IPS DF 6.9 (cell line): ENCODE measurements around the gene MRPS31.
"Not testable (repeated sequence)": the region's sequence is repeated elsewhere in the genome, so short reads cannot be mapped to it uniquely, and the experiment has no call there.

ENCODE experiments used
- DNase-seq: peaks from one replicate; pipeline ENCODE4 v3.0.0-alpha.2; 2013; ENCODE audit warnings: low read depth, low spot score
- H3K27ac ChIP-seq: one replicate; pipeline ENCODE4 v1.5.1; 2013; ENCODE audit warnings: low read length, control low read depth
- H3K27me3 ChIP-seq: 2 replicates; pipeline ENCODE4 v1.6.1; 2013; ENCODE audit warnings: mild to moderate bottlenecking, low read length; ENCODE audit not compliant: control insufficient read depth, insufficient read depth
- H3K36me3 ChIP-seq: 2 replicates; pipeline ENCODE4 v1.6.1; 2013; ENCODE audit warnings: low read length; ENCODE audit not compliant: control insufficient read depth, insufficient read depth
- H3K4me1 ChIP-seq: 2 replicates; pipeline ENCODE4 v1.6.1; 2013; ENCODE audit warnings: low read length; ENCODE audit not compliant: control insufficient read depth, insufficient read depth
- H3K4me3 ChIP-seq: 2 replicates; pipeline ENCODE4 v1.5.1; 2013; ENCODE audit warnings: mild to moderate bottlenecking, low read length
- H3K9me3 ChIP-seq: 2 replicates; pipeline ENCODE4 v1.6.1; 2013; ENCODE audit warnings: low read length, inconsistent platforms; ENCODE audit not compliant: control insufficient read depth, insufficient read depth
- WGBS: extraction: QIAGEN DNeasy Blood & Tissue Kit; methylation state at CpG from one replicate; pipeline ENCODE4 v1.1.7; 2013; ENCODE audit warnings: mixed read lengths, missing lambda C conversion rate; ENCODE audit not compliant: insufficient read length, insufficient coverage; 5-methylcytosine and 5-hydroxymethylcytosine counted together

Gene MRPS31

GRCh38 chr13:40762849-40763248 lies 8.1 kb downstream of the MRPS31 start:
- no peak for DNase-seq
- WGBS: no CpG with 5 or more reads among the region's 1 CpG
- Histone ChIP-seq H3K9me3 (no peaks in the 10 kb centered on the region), H3K27me3 (no peaks in the 10 kb centered on the region), H3K27ac (no peak overlapping the region), H3K4me3 (no peak overlapping the region), H3K4me1 (no peaks in the 10 kb centered on the region), H3K36me3 (no peaks in the 10 kb centered on the region)

GRCh38 chr13:40758811-40759210 lies 12.2 kb downstream of the MRPS31 start:
- no peaks in the 10 kb centered on the region for H3K27me3 ChIP-seq
- DNase-seq: no peak
- no peaks in the 10 kb centered on the region for H3K9me3 ChIP-seq
- H3K4me1 ChIP-seq: no peaks in the 10 kb centered on the region
- no CpG with 5 or more reads among the region's 4 CpGs for WGBS
- H3K36me3 ChIP-seq: no peaks in the 10 kb centered on the region; the same call in 1 of the 2 replicates
- no peak overlapping the region for H3K4me3 ChIP-seq
- no peak overlapping the region for H3K27ac ChIP-seq

- Histone ChIP-seq H3K36me3 (peaks cover 4% of the 10 kb centered on the region; the same call in 1 of the 2 replicates), H3K27me3 (no peaks in the 10 kb centered on the region), H3K9me3 (no peaks in the 10 kb centered on the region), H3K27ac (no peak overlapping the region), H3K4me1 (no peaks in the 10 kb centered on the region), H3K4me3 (no peak overlapping the region)
- no CpG with 5 or more reads among the region's 1 CpG for WGBS
- no peak for DNase-seq
Measured at GRCh38 chr13:40756042-40756441, 14.9 kb downstream of the MRPS31 start.

- Histone ChIP-seq H3K27ac (no peak overlapping the region), H3K9me3 (no peaks in the 10 kb centered on the region), H3K4me1 (no peaks in the 10 kb centered on the region), H3K27me3 (no peaks in the 10 kb centered on the region), H3K36me3 (peaks cover 4% of the 10 kb centered on the region; the same call in 1 of the 2 replicates), H3K4me3 (no peak overlapping the region)
- no CpG with 5 or more reads among the region's 7 CpGs for WGBS
- DNase-seq: no peak
Measured at GRCh38 chr13:40755082-40755700, 15.8 kb downstream of the MRPS31 start.

- Histone ChIP-seq H3K4me3 (no peak overlapping the region), H3K4me1 (no peaks in the 10 kb centered on the region), H3K9me3 (no peaks in the 10 kb centered on the region), H3K27ac (no peak overlapping the region), H3K27me3 (no peaks in the 10 kb centered on the region), H3K36me3 (peaks cover 6% of the 10 kb centered on the region; the same call in 1 of the 2 replicates)
- WGBS: no CpG with 5 or more reads among the region's 1 CpG
- DNase-seq: no peak
Measured at GRCh38 chr13:40749327-40749726, 21.7 kb downstream of the MRPS31 start.

GRCh38 chr13:40735232-40735548 lies 35.8 kb downstream of the MRPS31 start:
- not testable (repeated sequence) for H3K4me1 ChIP-seq, H3K27ac ChIP-seq, H3K4me3 ChIP-seq, H3K36me3 ChIP-seq, H3K27me3 ChIP-seq, DNase-seq, H3K9me3 ChIP-seq
- no CpG with 5 or more reads among the region's 11 CpGs for WGBS

- H3K4me1 ChIP-seq, DNase-seq, H3K36me3 ChIP-seq, H3K9me3 ChIP-seq, H3K27ac ChIP-seq, H3K27me3 ChIP-seq: not testable (repeated sequence)
- peak overlapping the region; percentile 28; the same call in 1 of the 2 replicates for H3K4me3 ChIP-seq
- WGBS: no CpG with 5 or more reads among the region's 24 CpGs
Measured at GRCh38 chr13:40734536-40735231, 36.3 kb downstream of the MRPS31 start.

- no peaks in the 10 kb centered on the region for H3K9me3 ChIP-seq
- WGBS: no CpG with 5 or more reads among the region's 1 CpG
- H3K36me3 ChIP-seq: no peaks in the 10 kb centered on the region
Measured at GRCh38 chr13:40732658-40733057, 38.3 kb downstream of the MRPS31 start.

GRCh38 chr13:40728595-40728994 lies 42.4 kb downstream of the MRPS31 start:
- H3K9me3 ChIP-seq: no peaks in the 10 kb centered on the region
- WGBS: no CpG with 5 or more reads among the region's 6 CpGs
- no peaks in the 10 kb centered on the region for H3K27me3 ChIP-seq
- H3K4me3 ChIP-seq: no peak overlapping the region
- no peaks in the 10 kb centered on the region for H3K36me3 ChIP-seq
- no peaks in the 10 kb centered on the region for H3K4me1 ChIP-seq
- DNase-seq: no peak
- H3K27ac ChIP-seq: no peak overlapping the region

More at GRCh38 chr13:40732658-40733057, 38.3 kb downstream of the MRPS31 start:
- Histone ChIP-seq H3K27me3 (no peaks in the 10 kb centered on the region), H3K4me3 (no peak overlapping the region), H3K27ac (no peak overlapping the region), H3K4me1 (peaks cover 1% of the 10 kb centered on the region; the same call in 1 of the 2 replicates)
- no peak for DNase-seq

- not testable (repeated sequence) for H3K4me3 ChIP-seq, H3K27me3 ChIP-seq, H3K27ac ChIP-seq, H3K36me3 ChIP-seq, H3K9me3 ChIP-seq, H3K4me1 ChIP-seq, DNase-seq
- no CpG with 5 or more reads among the region's 1 CpG for WGBS
Measured at GRCh38 chr13:40714433-40714832, 56.6 kb downstream of the MRPS31 start.

- DNase-seq: no peak
- no peaks in the 10 kb centered on the region for H3K4me1 ChIP-seq
- no peak overlapping the region for H3K4me3 ChIP-seq
- H3K9me3 ChIP-seq: no peaks in the 10 kb centered on the region
- WGBS: no CpG with 5 or more reads among the region's 2 CpGs
- no peaks in the 10 kb centered on the region for H3K27me3 ChIP-seq
- H3K36me3 ChIP-seq: no peaks in the 10 kb centered on the region
- no peak overlapping the region for H3K27ac ChIP-seq
Measured at GRCh38 chr13:40706439-40706838, 64.6 kb downstream of the MRPS31 start.
